HL-60/S4 treated with phorbol 12-myristate 13-acetate at 8.2 ng/mL for 4 days and 3 days (cell line): ENCODE data around the gene C2CD2.

Experiments
- in situ Hi-C: fragments of 300-500 bp; cut with MboI; formaldehyde crosslinking; loops from 2 replicates; pipeline ENCODE4 v1.15.0; 2022; ENCODE audit warnings: low sequenced_read_pairs

C2CD2 gene

DNA sequence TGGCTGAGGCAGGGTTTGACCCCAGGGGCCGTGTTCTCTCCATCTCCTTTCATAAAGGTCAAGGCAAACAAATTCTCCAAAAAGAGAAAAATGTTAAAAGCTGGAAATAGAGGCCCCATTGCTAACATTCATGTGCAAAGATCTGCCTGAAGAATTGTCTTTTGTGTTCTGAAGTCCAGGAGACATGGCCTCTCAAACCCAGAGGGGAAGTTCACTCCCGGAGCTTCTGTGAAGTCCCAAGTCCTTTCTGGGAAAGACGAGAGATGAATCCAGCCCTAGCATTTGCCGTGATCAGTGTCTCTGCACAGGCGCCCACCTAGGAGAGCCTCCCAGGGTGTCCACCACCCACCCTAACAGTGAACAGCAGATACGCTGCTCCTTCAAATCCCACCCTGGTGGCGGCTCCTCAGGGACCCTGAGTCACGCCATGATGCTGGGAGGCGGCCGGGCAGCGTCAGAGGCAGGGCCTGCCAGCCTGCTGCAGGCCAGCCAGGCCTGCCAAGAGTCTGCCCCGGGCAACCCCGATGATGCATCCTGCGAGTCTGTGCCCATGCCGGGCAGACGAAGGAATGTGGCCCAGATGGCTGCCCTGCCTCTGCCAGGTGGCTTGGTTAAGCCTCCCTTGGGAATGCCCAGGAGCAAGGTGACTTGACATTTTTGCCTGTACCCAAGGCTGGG lies 5.2 kb upstream of the C2CD2 start:
- in situ Hi-C loops, result no loop called here

DNA sequence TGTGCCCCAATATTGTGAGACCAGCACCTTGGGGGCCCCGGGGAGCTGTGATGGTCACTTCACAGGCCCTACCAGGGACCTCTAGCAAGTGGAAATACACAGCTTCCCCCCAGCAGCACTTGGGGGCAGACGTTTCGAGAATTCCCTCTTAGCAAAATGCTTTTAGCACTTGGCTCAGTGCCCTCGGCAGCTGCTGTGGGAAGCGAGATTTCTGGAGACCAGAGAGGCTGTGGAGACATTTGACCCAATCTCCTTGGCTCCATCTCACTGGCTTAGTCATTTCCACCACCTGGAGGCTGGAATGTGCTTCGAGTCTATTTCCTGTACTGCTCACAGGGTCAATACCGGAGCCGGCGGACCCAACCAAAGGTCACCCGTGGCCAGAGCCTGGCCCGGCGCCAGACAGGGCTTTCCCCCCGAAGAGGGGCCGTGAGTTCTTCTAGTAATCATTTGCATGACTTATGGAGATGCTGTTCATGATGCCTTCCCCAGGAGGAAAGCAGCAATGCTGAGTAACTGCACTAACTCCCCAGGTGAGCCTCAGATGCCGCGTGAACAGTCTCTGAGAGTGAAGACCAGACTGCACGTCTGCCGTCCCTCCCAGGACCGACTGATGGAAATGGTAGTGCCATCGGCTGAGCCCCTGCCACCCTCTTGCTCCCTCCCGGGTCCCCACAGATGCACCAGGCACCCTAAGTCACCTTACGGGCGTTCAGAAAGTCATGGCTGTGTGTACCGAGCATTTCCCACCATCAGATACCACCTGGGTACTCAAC lies 4.4 kb upstream of the C2CD2 start:
- in situ Hi-C loops, result no loop called here

- in situ Hi-C loops, result no loop called here
Measured at GRCh38 chr21:41956926-41957729, 3.3 kb upstream of the C2CD2 start.

- in situ Hi-C loops, result no loop called here
Measured at GRCh38 chr21:41955516-41955915, 1.7 kb upstream of the C2CD2 start.

GRCh38 chr21:41954654-41955499 lies 1.1 kb upstream of the C2CD2 start:
- in situ Hi-C loops, result no loop called here

DNA sequence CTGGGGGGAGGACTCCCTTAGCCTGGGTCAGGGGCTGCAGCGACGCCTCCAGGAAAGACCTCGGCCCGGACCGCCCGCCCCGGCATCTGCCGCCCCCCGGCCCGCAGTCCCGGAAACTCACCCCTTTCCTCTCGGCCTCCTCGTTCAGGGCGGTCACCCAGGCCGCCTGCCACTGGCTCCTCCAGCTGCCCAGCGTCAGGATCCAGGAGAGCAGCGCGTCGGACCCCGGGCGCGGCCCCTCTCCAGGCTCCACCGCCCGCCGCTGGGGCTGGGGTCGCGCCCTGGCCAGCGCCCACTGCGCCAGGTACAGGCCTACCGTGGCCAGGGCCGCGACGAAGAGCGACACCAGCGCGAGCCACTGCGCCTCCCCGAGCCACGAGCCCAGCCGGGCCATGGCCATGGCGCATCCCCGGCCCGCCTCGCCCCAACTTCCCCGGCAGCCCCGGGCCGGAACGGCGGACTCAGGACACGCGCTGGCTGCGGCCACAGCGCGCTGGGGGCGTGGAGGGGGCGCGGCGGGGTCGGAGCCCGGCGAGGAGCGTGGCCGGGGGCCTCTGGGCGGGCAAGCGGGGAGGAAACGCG lies 478 bp downstream of the C2CD2 start:
- in situ Hi-C loops, result no loop called here

- in situ Hi-C loops, result no loop called here
Measured at GRCh38 chr21:41952568-41953248, 1.1 kb downstream of the C2CD2 start.

- in situ Hi-C loops, result no loop called here
Measured at GRCh38 chr21:41951876-41952567, 1.8 kb downstream of the C2CD2 start.

DNA sequence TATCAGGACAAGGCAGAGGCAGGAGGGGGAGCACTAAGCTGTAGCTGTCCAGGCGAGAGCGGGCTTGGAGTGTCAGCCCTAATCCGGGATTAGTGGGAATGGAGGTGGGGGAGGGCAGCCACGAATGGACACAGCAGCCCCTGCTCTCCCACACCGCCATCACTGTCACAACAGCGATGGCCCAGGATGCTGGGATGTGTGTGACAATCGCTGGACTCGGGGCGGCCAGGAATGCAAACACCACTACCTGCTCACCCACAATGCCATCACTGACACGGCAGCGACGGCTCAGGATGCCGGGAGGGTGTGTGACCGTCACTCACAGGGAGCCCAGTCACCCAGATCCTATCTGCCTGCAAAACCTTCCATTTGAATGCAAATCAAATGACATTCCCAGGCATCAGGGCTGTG lies 2.9 kb downstream of the C2CD2 start:
- in situ Hi-C loops, result no loop called here

DNA sequence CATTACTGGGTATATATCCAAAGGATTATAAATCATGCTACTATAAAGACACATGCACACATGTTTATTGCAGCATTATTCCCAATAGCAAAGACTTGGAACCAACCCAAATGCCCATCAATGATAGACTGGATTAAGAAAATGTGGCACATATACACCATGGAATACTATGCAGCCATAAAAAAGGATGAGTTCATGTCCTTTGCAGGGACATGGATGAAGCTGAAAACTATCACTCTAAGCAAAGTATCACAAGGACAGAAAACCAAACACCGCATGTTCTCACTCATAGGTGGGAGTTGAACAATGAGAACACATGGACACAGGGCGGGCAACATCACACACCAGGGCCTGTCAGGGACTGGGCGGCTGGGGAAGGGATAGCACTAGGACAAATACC lies 4.2 kb downstream of the C2CD2 start:
- in situ Hi-C loops, result loop anchor here (25.0 kb wide), 1 partner anchor 513 kb away; no protein-coding TSS in a partner anchor

- in situ Hi-C loops, result loop anchor here (25.0 kb wide), 1 partner anchor 513 kb away; no protein-coding TSS in a partner anchor
Measured at GRCh38 chr21:41948901-41949300, 4.9 kb downstream of the C2CD2 start.

DNA sequence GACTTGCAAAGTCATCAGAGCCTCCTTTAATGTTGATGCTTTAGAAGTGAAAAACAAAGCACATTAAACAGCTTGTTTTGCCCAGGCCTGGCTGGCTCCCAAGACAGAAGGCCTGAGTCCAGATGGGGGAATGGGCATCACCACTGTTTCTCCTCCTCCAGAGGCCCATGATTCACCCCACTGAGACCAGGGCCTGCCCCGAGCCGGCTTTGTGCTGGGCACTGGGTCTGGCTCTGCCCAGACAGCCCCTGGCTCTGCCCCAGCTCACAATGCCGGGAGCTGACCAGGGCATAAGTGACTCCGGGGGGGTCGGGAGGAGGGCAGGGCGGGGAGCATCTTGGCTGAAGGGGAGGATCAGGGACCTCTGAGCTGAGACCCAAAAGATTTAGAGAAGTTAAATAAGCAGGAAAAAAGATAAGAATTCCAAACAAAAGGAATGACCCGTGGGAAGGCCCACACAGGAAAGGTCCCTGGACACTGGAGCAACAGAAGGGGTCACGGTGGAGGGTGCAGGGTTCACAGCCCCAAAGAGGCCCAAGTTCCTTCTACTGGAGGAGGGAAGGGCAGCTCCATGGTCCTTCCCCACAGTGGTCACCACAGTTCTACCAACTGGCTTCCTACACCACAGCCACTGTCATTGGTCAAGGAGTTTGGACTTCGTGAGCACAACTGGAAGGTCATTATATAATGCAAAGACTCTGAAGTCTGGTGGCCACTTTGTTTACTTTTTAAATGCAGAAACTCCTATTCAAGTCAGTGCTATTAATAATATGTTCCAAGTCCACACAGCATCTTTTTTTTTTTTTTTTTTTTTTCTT lies 5.5 kb downstream of the C2CD2 start:
- in situ Hi-C loops, result loop anchor here (25.0 kb wide), 1 partner anchor 514 kb away; no protein-coding TSS in a partner anchor

DNA sequence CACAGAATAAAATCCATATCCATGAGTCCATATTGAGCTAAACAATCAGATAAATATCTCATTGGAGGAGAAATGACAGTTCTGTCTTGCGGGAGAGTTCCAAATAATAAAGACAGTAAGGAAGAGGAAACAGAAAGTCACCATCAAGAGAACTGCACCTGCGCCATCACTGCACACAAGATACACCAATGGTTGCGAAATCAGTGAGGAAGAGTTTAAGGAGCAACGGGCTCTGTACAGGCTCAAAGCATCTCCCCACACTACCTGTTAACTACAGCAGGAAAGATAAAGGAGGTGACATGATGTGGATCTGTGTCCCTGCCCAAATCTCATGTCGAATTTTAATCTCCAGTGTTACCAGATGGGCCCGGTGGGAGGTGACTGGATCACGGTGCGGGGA lies 7.8 kb downstream of the C2CD2 start:
- in situ Hi-C loops, result loop anchor here (25.0 kb wide), 1 partner anchor 516 kb away; no protein-coding TSS in a partner anchor

DNA sequence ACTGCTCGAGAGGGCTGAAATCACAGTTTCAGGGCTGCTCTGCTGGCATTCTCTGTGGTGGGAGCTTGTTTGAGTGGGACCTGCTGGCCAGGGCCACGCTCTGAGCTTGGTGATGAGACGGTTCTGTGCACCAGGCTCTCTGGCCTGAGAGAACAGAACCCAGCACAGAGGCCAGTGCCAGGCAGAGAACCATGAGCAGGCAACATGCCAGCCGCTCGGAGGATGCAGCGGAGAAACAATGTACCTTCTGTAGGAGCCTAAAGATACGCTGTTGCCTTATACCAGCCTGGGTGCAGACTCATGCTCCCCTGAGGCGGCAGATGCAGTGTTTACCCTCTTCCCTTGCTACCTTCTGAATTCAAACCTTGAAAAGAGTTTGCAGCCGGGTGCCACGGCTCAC lies 10.0 kb downstream of the C2CD2 start:
- in situ Hi-C loops, result loop anchor here (25.0 kb wide), 1 partner anchor 518 kb away; no protein-coding TSS in a partner anchor

- in situ Hi-C loops, result loop anchor here (25.0 kb wide), 1 partner anchor 520 kb away; no protein-coding TSS in a partner anchor
Measured at GRCh38 chr21:41942457-41942856, 11.4 kb downstream of the C2CD2 start.

DNA sequence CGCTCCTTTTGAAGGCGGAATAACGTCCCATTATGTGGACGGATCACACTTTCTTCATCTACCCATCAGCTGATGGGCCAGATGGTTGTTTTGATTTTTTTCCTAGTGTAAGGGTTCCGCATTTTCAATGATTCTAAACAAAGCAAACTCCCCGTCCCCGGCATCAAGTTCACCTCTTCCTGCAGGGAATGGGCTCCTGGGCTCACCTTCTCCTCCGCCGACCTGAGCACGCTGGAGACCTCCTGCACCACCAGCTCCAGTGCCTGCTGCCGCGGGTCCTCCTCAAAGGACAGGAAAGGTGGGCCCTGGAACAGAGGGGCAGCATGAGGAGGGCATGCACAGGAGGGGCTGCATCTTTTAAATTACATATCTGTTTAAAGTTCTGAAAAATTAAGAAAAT lies 11.9 kb downstream of the C2CD2 start:
- in situ Hi-C loops, result loop anchor here (25.0 kb wide), 1 partner anchor 520 kb away; no protein-coding TSS in a partner anchor

DNA sequence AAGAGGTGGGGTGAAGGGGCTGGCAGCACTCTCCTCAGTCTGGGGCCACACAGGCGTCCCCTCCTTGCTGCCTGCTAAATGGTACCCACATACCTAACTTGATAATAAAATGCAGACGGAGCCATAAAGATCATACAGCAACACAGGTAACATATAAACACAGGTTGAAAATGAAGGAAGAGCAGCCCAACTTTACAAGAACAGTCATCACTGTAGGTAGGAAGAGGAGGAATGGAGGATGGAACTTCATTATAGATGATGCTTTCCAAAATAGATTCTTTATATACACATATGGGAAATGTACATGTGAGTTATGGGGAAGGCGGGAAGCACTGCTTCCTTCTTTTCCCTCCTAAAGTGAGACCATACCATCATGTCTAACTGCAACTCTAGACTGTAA lies 13.4 kb downstream of the C2CD2 start:
- in situ Hi-C loops, result loop anchor here (25.0 kb wide), 1 partner anchor 522 kb away; no protein-coding TSS in a partner anchor

DNA sequence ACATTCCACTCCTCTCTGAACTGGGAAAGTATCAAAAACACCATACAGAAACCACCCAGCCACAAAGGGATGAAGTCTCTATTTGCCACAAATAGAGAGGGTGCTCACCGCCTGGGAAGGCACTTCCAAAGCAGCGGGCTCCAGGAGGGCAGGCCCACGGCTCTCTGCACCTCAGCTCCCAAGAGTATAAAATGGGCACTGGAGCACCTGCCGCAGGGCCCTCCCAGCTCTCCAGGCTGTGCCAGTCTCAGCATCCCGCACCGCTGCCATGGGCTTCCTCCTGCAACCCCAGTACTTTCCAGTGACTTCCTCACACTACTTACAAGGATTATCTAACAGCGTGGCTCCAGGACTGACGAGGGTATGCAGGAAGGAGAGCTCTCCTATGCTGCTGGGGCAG lies 14.4 kb downstream of the C2CD2 start:
- in situ Hi-C loops, result loop anchor here (25.0 kb wide), 1 partner anchor 523 kb away; no protein-coding TSS in a partner anchor
